Posterior vena cava (tissue), 2 donors: ENCODE results near the gene SH3BGR. TPM values are rescaled to one million over a fixed set of nuclear protein-coding genes. Genes with fewer than 3 reads are reported as not detected.
"Not testable (repeated sequence)": the region's sequence is repeated elsewhere in the genome, so short reads cannot be mapped to it uniquely, and the experiment has no call there.

Experiments
- DNase-seq: peaks from one replicate; pipeline ENCODE4 v3.0.0-alpha.2; 2020; ENCODE audit warnings: low spot score
- intact Hi-C, 2 donors: fragments of 100-400 bp; cut with DNase I; formaldehyde crosslinking; loops; one replicate each; pipeline versions ENCODE4 v1.14.1 to v1.14.2; 2022 to 2023
- total RNA-seq, 2 donors: library from RNA; stranded (reverse); fragmentation: NEBNext Ultra II Directional; extraction: Animal tissue kit (Norgen Biotek cat#: 25700); gene quantifications; one replicate each; pipeline ENCODE4 v1.2.1, GENCODE V29; 2021
- donor health status: DM: yes; HTN: yes; CAD: no.
- donor health status: DM: yes; HTN: yes; CAD: no.

The SH3BGR gene
- total RNA-seq, 2 donors from 2014 or later = 26.4 to 44.0 TPM

GRCh38 chr21:39533545-39534380 lies 82.0 kb downstream of the SH3BGR start:
- intact Hi-C loops = no loop called here
- DNase-seq = no peak

- intact Hi-C loops = no loop called here
- DNase-seq = no peak
These were observed 84.1 kb downstream of the SH3BGR start for GRCh38 chr21:39535646-39536437.

DNA sequence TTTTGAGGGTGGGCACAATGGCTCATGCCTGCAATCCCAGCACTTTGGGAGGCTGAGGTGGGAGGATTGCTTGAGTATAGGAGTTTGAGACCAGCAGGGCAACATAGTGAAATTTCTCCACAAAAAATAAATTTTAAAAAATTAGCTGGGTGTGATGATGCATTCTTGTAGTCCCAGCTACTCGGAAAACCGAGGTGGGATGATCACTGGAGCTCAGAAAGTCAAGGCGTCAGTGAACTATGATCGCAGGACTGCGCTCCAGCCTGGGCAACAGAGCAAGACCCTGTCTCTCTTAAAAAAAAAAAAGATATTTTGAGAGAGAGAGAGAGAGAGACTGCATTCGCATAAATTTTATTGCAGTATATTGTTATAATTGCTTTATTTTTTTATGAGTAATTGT lies 85.1 kb downstream of the SH3BGR start:
- no peak for DNase-seq
- intact Hi-C loops = no loop called here

DNA sequence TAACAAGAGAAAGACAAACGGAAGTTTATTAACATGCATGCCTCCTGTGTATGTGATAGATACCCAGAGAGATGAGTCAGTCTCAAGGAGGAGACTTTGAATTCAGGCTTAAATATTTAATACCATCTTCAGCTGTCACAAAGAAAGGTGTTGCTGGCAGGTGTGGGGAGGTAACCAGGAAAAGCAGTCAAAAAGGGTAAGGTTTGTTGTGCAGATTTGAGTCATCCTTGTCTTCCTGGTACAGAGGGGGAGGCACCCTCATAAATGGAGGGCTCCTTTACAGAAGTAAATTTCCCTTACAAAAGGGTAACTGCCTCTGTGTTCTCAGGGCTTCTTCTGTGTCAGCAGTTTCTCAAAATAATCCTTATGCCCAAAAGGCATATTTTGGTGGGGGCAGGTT lies 85.8 kb downstream of the SH3BGR start:
- intact Hi-C loops = no loop called here
- no peak for DNase-seq

DNA sequence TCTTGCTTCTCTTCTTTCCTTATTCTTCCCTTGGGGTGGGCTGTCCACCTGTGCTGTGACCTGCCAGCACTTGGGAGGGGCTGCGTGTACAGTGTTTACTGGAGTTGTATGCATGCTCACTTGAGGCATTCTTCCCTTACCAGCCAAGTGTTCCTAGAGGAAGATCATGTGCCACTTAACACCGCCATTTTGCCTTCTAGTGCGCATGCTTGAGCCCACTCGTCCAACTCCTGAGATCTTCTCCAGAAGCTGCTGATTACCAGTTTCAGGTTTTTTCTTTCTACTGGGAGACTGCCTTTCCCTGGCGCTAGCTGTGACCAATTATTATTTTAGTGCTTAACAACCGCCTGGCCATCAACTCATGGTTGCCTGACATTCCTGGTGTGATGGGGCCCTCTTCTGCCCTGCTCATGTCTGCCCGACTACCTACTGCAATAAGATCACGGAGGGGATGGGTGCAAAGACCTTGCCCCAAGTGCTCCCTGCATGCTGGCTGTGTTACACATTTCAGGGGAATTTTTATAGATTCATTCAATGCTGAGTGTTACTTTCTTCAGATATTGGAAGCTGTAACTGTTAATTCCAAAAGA lies 86.8 kb downstream of the SH3BGR start:
- DNase-seq = no peak
- intact Hi-C loops = no loop called here

DNA sequence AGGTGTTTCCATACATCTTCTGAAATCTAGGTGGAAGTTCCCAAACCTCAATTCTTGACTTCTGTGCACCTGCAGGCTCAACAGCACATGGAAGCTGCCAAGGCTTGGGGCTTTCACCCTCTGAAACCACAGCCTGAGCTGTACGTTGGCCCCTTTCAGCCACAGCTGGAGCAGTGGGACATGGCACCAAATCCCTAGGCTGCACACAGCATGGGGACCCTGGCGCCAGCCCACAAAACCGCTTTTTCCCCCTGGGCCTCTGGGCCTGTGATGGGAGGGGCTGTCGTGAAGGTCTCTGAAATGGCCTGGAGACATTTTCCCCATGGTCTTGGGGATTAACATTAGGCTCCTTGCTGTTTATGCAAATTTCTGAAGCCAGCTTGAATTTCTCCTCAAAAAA lies 88.6 kb downstream of the SH3BGR start:
- DNase-seq, intact Hi-C loops: not testable (repeated sequence)

GRCh38 chr21:39542736-39543135 lies 91.0 kb downstream of the SH3BGR start:
- no peak for DNase-seq
- intact Hi-C loops = no loop called here

DNA sequence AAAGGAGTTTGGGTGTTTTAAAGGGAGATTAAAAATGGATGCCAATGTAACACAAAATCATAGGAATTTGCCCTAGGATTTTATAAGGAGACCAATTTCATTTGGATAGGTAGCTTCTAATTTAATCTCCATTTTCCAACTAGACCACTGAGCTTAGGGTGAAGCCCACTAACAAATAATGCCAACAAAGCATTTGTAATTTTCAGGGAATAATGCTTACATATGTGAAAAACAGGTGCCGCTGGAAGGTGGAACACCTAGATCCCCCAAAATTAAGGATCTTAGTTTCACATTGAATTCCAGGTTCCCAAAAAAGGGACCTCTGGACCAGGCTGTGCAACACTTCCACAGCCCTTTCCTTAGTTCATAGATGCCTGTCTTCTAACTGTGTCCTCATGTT lies 94.8 kb downstream of the SH3BGR start:
- no peak for DNase-seq
- intact Hi-C loops = no loop called here

- no peak for DNase-seq
- intact Hi-C loops = no loop called here
These were observed 101.1 kb downstream of the SH3BGR start for GRCh38 chr21:39552856-39553255.

DNA sequence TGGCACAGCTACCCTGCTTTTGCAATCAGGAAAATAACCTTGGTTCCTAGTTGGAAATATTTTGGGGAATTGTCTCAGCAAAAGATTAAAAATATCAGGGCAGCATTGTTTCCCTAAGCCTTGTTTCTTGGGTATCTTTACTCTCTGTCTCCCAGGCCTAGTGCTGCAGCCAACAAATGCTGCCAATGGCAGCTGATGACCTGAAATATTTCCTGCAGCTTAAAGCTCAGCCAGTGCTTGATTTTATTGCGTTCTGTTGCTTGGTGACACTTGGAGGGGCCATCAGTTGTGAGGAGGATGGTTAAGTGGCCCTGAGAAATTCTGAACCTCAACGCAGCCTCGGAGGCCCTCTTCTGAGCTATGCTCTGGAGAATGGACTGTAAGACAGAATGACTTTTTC lies 101.6 kb downstream of the SH3BGR start:
- DNase-seq = no peak
- intact Hi-C loops = no loop called here

DNA sequence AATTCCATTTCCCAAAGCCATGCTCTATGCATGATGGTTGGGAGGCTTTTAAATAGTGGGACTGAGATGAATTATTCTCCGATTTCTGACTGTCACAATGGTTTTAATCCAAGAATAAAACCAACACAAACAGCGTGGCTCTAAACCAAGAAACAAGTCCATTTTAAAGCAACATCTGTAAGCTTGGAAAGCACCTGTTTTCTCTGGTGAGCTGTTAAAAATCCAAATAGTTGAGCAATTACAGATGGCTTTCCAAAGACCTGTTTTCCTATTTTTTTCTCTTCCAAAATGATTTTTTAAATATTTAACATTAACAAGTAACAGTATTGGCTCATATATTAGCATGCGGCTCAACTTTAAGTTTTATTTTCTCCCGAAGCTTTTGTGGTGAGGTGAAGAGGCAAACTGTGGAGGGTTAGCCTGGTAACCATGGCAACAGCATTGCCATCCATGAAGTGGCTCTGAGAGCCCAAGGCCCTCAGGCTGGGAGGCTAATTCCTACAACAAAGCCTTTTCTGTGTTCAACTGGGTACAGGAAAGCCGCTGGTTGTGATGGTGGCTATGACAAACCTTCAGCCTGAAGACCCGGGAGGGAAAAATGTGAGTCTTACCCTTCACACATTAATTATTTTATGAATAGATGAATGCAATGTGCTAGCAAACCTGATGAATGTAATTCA lies 104.3 kb downstream of the SH3BGR start:
- intact Hi-C loops = no loop called here
- no peak for DNase-seq

- no peak for DNase-seq
- intact Hi-C loops = no loop called here
These were observed 107.7 kb downstream of the SH3BGR start for GRCh38 chr21:39559511-39559910.

- no peak for DNase-seq
- intact Hi-C loops = no loop called here
These were observed 109.4 kb downstream of the SH3BGR start for GRCh38 chr21:39561140-39561539.

DNA sequence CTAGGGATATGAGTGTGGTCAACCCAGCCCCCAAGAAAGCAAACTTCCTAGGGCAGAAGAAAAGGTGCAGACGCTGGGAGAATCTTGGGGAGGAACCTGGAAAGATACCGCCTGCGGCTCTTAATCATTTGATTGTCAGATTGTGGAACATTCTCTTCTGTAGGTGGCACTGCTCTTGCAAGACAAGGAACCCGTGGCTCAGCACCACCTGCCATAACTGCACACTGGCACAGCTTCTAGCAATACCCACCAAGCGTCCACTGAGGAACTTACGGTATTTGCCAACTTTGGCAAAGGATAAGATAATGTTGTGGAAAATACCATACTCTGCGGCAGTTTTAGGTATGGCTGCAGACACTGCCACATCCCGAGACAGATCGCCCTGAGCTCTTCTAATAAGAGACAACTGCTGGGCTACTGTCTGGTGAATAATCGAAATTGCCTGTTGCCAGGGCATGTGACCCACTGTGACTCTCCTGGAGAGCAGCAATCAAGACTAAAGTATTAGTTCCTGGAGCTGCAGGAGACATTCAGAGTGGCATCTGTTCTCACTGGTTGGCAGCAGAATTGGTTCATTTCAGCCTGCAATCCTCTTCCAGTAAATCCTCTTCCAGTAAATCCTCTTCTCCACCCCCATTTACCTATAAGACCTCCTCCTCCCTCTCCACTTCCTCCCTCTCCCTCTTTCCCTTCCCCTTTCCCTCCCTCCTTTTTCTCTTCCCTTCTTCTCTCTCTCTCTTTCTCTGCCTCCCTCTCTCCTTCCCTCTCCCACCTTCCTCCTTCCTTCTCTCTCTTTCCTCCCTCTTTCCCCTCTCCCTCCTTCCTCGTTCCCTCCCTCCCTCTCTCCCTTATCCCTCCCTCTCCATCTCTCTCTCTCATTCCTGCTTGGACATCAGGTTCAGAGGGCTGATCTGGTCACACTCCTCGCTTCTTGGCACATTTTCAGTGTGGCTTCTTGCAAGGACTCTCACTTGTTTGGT lies 111.3 kb downstream of the SH3BGR start:
- no peak for DNase-seq
- intact Hi-C loops = no loop called here

DNA sequence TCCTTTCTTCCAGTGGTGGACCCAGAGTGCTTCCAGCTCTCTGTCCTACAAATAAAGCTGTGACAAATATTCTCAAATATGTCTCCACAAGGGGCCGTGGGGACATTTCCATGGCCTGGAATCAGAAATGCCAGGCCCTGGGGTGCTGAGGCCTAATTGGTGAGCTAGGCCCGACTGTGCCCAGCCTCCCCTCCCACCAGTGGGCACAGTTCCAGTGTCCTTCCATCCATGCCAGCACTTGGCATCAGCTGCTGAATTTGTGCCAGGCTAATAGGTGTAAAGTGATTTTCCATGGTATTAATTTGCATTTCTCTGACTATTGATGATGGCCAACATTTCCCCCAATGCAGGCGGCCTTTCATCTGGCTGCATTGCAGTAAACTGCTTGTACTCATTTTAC lies 112.4 kb downstream of the SH3BGR start:
- no peak for DNase-seq
- intact Hi-C loops = no loop called here
